D721Med (cell line): Measurements from ENCODE around the gene LRRC45.
A peak's percentile ranks its signal among the peaks of the same experiment; 100 is the strongest.

Experiments
- DNase-seq: peaks from one replicate; pipeline ENCODE4 v3.0.0; 2011; ENCODE audit warnings: low spot score; ENCODE audit not compliant: insufficient read length
- FAIRE-seq: peaks from 2 replicates; lab custom pipeline; 2011; peaks lifted over from hg19 to GRCh38; lab: Jason Lieb, UNC
- TF ChIP-seq, protein P1 (sequence below): IDR thresholded peaks from 2 replicates; pipeline ENCODE4 v1.5.1; 2012; ENCODE audit warnings: mild to moderate bottlenecking, control low read depth; ENCODE audit not compliant: insufficient read depth; ENCODE audit errors: missing control alignments

LRRC45 gene

DNA sequence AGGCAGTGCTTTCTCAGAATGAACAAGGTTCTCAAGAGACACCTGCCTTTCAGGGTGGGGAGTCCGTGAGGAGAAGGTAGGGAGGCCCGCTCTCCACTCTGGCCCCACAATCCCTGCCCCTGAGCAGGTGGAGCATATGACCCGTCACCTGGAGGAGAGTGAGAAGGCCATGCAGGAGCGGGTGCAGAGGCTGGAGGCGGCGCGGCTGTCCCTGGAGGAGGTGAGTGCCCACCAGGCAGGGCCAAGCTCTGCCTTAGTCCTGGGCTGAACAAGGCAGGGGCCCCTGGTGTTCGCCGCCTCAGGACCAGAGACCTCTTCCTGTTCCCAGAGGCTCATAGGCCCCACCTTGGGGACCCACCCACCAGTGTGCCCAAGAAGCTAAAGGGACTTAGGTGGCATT, 5.9 kb downstream of the LRRC45 start:
- FAIRE-seq (no peak), DNase-seq (no peak)
- TF ChIP-seq, protein P1, sequence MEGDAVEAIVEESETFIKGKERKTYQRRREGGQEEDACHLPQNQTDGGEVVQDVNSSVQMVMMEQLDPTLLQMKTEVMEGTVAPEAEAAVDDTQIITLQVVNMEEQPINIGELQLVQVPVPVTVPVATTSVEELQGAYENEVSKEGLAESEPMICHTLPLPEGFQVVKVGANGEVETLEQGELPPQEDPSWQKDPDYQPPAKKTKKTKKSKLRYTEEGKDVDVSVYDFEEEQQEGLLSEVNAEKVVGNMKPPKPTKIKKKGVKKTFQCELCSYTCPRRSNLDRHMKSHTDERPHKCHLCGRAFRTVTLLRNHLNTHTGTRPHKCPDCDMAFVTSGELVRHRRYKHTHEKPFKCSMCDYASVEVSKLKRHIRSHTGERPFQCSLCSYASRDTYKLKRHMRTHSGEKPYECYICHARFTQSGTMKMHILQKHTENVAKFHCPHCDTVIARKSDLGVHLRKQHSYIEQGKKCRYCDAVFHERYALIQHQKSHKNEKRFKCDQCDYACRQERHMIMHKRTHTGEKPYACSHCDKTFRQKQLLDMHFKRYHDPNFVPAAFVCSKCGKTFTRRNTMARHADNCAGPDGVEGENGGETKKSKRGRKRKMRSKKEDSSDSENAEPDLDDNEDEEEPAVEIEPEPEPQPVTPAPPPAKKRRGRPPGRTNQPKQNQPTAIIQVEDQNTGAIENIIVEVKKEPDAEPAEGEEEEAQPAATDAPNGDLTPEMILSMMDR: no peak

DNA sequence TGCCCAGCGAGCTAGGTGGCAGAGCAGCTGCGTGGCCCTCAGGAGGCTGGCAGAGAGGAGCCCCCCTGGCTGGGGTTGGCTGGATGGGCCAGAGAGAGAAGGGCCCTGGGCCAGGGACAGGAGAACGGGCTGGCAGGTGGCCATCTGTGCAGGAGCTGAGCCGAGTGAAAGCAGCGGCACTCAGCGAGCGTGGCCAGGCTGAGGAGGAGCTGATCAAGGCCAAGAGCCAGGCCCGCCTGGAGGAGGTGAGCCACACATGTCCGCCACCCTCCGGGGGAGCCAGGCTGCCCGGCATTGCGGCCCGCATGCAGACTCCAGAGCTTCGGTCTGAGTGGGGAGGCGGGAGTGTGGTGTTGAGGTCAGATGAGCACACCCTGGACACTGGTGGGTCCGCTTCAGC, 6.3 kb downstream of the LRRC45 start:
- TF ChIP-seq, protein P1: no peak
- FAIRE-seq (no peak), DNase-seq (no peak)

DNA sequence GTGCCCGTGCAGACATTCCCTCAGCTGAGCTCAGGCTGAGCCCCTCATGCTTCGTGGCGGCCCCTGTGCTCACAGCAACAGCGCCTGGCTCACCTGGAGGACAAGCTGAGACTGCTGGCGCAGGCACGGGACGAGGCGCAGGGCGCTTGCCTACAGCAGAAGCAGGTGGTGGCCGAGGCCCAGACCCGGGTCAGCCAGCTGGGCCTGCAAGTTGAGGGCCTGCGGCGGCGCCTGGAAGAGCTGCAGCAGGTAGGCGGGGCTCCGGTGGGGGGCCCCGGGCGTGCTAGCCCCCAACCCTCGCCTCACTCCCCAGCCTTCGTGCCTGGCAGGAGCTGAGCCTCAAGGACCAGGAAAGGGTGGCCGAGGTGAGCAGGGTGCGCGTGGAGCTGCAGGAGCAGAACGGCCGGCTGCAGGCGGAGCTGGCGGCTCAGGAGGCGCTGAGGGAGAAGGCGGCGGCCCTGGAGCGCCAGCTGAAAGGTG, 6.9 kb downstream of the LRRC45 start:
- no peak for FAIRE-seq
- DNase-seq: no peak
- TF ChIP-seq, protein P1: no peak

DNA sequence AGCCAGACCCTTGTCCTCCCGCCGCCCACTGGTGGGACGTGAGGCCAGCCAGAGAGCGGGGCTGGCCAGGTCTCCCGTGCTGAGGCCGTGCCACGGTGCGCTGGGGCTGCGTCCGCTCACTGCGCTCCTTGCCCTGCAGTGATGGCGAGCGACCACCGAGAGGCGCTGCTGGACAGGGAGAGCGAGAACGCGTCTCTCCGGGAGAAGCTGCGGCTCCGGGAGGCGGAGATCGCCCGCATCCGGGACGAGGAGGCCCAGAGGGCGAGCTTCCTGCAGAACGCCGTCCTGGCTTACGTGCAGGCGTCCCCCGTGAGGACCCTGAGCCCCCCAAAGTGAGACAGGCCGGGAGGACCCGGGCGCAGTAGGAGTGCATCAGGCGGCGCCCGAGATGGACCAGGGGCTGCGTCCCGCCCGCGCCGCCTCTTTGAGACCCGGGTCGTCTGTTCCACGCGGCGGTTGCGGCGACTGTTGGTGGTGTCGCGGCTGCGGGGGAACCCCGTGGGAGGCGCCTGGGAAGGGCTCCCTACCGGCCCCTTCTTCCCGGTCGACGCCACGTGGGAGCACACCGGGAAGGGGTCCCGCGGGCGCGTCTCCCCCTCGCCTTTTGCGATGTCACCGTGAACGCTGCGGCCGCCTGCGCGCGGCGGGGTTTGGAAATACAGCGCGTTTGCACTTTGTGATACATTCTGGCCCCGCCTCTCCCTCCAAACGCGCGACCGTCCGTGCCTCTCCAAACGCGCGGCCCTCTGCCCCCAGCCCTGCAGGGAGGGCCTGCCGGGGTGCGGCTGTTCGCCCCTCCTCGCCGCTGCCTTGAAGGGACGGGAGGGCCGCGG, 7.6 kb downstream of the LRRC45 start:
- DNase-seq: peak; percentile 92
- TF ChIP-seq, protein P1: peak; percentile 98
- no peak for FAIRE-seq

DNA sequence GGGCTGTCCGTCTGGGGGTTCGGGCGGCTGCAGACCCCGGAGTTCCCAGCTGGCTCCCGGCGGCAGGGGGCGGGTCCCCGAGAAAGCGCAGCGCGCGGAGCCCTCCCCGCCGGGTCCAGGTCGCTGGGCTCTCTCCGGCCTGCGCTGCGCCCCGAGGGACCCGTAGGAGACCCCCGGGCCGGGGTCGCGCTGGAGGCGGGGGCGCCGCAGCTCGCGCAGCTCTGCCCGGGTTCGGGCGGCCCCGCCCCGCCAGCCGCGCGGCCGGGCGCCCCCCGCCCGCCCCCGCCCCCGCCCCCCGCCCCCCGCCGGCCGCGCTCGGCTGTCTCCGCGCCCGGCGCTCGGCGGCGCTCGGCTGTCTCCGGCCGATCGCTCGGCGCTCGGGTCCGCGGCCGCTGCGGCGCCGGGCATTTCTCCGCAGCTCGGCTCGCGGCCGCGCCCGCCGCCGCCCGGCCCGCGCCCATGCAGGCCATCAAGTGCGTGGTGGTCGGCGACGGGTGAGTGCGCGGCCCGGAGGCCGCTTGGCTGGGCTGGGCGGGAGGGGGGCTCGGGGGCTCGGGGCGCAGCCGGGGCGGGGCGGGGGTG, 8.3 kb downstream of the LRRC45 start, which contains the start of gene RAC3:
Gene RAC3 (plus strand): TSS at position 376 of the 582 bp plus-strand sequence. CDS start 84 bp downstream, at position 460.
- DNase-seq (no peak), FAIRE-seq (no peak)
- TF ChIP-seq, protein P1: no peak

DNA sequence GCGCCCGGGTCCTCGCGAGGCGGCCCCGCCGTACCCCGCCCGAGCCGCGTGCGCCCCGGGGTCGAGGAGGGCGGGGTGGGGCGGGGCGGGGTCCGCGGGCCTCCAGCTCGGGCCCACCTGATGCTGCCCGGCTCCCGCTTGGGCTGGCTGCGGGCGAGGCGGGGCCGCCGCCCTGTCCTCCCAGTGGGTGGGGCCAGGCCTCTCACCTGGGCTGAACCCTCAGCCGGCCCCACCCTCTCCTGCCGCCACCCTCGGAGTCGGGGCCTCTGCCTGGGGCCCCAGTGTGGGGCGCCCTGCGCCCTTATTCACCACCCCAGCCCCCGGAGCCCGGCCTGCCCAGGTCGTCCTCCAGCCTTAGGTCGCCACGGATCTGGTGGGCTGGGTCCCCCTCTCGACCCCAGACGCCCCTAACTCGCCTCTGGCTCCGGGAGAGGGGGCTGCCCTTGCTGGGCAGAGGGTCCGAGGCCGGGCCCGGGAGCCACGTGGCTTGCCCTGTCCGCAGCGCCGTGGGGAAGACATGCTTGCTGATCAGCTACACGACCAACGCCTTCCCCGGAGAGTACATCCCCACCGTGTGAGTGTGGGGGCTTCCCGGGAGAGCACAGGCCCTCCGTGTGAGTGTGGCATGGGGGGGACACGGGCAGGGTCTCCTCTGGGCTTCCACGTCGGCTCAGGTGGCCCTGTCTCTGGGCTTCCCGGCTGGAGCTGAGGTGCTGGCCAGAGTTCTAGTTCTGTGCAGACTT, 9.0 kb downstream of the LRRC45 start:
- DNase-seq: peak; percentile 56
- TF ChIP-seq, protein P1: no peak
- FAIRE-seq: no peak
